ENCODE results near the gene PTBP3. TPM values are rescaled to one million over a fixed set of nuclear protein-coding genes. Genes with fewer than 3 reads are reported as not detected.

PTBP3 gene
- total RNA-seq, 1 donor from 2014 or later, result 12.7 TPM

GRCh38 chr9:112325600-112325999 lies 7.8 kb downstream of the PTBP3 start:
- intact Hi-C loops (cut with micrococcal nuclease), result no loop called here
- Histone ChIP-seq H3K4me1 (peaks cover 27% of the 10 kb centered on the region), H3K27ac (replicated peaks) (no peak overlapping the region), H3K9me3 (replicated peaks) (peaks cover 18% of the 10 kb centered on the region), H3K27me3 (ENCODE audit: low read depth) (no peaks in the 10 kb centered on the region), H3K4me3 (no peak overlapping the region), H3K36me3 (peaks cover 5% of the 10 kb centered on the region)
- no peak for TF ChIP-seq CTCF (IDR thresholded peaks at IDR 0.05; ENCODE audit: borderline replicate concordance)
- DNase-seq, result no peak

GRCh38 chr9:112325127-112325526 lies 8.3 kb downstream of the PTBP3 start:
- intact Hi-C loops (cut with micrococcal nuclease), result no loop called here
- H3K4me1 ChIP-seq, result peaks cover 23% of the 10 kb centered on the region
- H3K27me3 ChIP-seq (ENCODE audit: low read depth), result no peaks in the 10 kb centered on the region
- no peak for TF ChIP-seq CTCF (IDR thresholded peaks at IDR 0.05; ENCODE audit: borderline replicate concordance)
- peaks cover 5% of the 10 kb centered on the region for H3K36me3 ChIP-seq
- DNase-seq, result no peak
- H3K4me3 ChIP-seq, result no peak overlapping the region
- H3K9me3 ChIP-seq (replicated peaks), result peaks cover 18% of the 10 kb centered on the region
- H3K27ac ChIP-seq (replicated peaks), result no peak overlapping the region

GRCh38 chr9:112323378-112323854 lies 10.0 kb downstream of the PTBP3 start:
- no peak overlapping the region for H3K4me3 ChIP-seq
- H3K9me3 ChIP-seq (replicated peaks), result peaks cover 18% of the 10 kb centered on the region
- H3K27ac ChIP-seq (replicated peaks), result no peak overlapping the region
- H3K36me3 ChIP-seq, result peaks cover 5% of the 10 kb centered on the region
- intact Hi-C loops (cut with micrococcal nuclease), result no loop called here
- no peak for DNase-seq
- TF ChIP-seq CTCF (IDR thresholded peaks at IDR 0.05; ENCODE audit: borderline replicate concordance), result no peak
- H3K4me1 ChIP-seq, result peaks cover 21% of the 10 kb centered on the region
- H3K27me3 ChIP-seq (ENCODE audit: low read depth), result no peaks in the 10 kb centered on the region

- intact Hi-C loops (cut with micrococcal nuclease), result no loop called here
- Histone ChIP-seq H3K27ac (replicated peaks) (no peak overlapping the region), H3K36me3 (peaks cover 5% of the 10 kb centered on the region), H3K9me3 (replicated peaks) (peaks cover 18% of the 10 kb centered on the region), H3K4me3 (no peak overlapping the region), H3K27me3 (ENCODE audit: low read depth) (no peaks in the 10 kb centered on the region), H3K4me1 (peaks cover 16% of the 10 kb centered on the region)
- DNase-seq, result no peak
- no peak for TF ChIP-seq CTCF (IDR thresholded peaks at IDR 0.05; ENCODE audit: borderline replicate concordance)
Observed at GRCh38 chr9:112322701-112323377, 10.6 kb downstream of the PTBP3 start.

GRCh38 chr9:112316258-112316943 lies 17.0 kb downstream of the PTBP3 start:
- no peak for TF ChIP-seq CTCF (IDR thresholded peaks at IDR 0.05; ENCODE audit: borderline replicate concordance)

More at GRCh38 chr9:112316258-112316943, 17.0 kb downstream of the PTBP3 start:
- Histone ChIP-seq H3K27me3 (ENCODE audit: low read depth) (no peaks in the 10 kb centered on the region), H3K9me3 (replicated peaks) (no peaks in the 10 kb centered on the region), H3K4me3 (no peak overlapping the region), H3K27ac (replicated peaks) (no peak overlapping the region), H3K4me1 (peaks cover 26% of the 10 kb centered on the region), H3K36me3 (no peaks in the 10 kb centered on the region)
- DNase-seq, result no peak
- intact Hi-C loops (cut with micrococcal nuclease), result no loop called here

All from left ventricle myocardium inferior (tissue), 1 donor.